H9 (cell line): ENCODE results near the gene TRAF3IP1. TPM values are rescaled to one million over a fixed set of nuclear protein-coding genes. Genes with fewer than 3 reads are reported as not detected.

Experiments used
- DNase-seq: peaks from one replicate; pipeline ENCODE4 v3.0.0-alpha.2; 2017
- H2AFZ ChIP-seq: one replicate; pipeline ENCODE4 v1.6.1; 2013; ENCODE audit warnings: mild to moderate bottlenecking, low read length, control low read depth, moderate library complexity
- H2AK5ac ChIP-seq: 2 replicates; pipeline ENCODE4 v1.6.1; 2013; ENCODE audit warnings: low read length, control low read depth, mixed read lengths; ENCODE audit not compliant: insufficient read length
- H2BK120ac ChIP-seq: one replicate; pipeline ENCODE4 v1.6.1; 2013; ENCODE audit warnings: low read depth, mild to moderate bottlenecking, low read length, control low read depth, inconsistent platforms; ENCODE audit not compliant: poor library complexity, severe bottlenecking
- H2BK12ac ChIP-seq: 2 replicates; pipeline ENCODE4 v1.6.1; 2013; ENCODE audit warnings: low read length, control low read depth, mixed read lengths, low read depth; ENCODE audit not compliant: insufficient read length
- H2BK15ac ChIP-seq: 2 replicates; pipeline ENCODE4 v1.6.1; 2013; ENCODE audit warnings: low read depth, low read length, control low read depth
- H2BK20ac ChIP-seq: one replicate; pipeline ENCODE4 v1.6.1; 2013; ENCODE audit warnings: low read depth, mild to moderate bottlenecking, low read length, control low read depth, inconsistent platforms; ENCODE audit not compliant: poor library complexity, severe bottlenecking
- H2BK5ac ChIP-seq: 2 replicates; pipeline ENCODE4 v1.6.1; 2013; ENCODE audit warnings: low read length, control low read depth, mixed read lengths; ENCODE audit not compliant: insufficient read length
- H3K14ac ChIP-seq: 2 replicates; pipeline ENCODE4 v1.6.1; 2013; ENCODE audit warnings: low read length, control low read depth; ENCODE audit not compliant: insufficient read depth
- H3K18ac ChIP-seq: 2 replicates; pipeline ENCODE4 v1.6.1; 2013; ENCODE audit warnings: low read depth, mild to moderate bottlenecking, mixed read lengths, low read length, control low read depth; ENCODE audit not compliant: insufficient read length
- H3K23ac ChIP-seq: 2 replicates; pipeline ENCODE4 v1.6.1; 2013; ENCODE audit warnings: low read length, control low read depth, mixed read lengths, low read depth; ENCODE audit not compliant: insufficient read length
- H3K23me2 ChIP-seq: 2 replicates; pipeline ENCODE4 v1.6.1; 2013; ENCODE audit warnings: low read depth, mild to moderate bottlenecking, mixed read lengths, low read length, control low read depth; ENCODE audit not compliant: insufficient read length, poor library complexity, severe bottlenecking
- H3K27ac ChIP-seq: 2 replicates; pipeline ENCODE4 v1.5.1; 2013; ENCODE audit warnings: low read length, control low read depth, mixed read lengths, low read depth; ENCODE audit not compliant: insufficient read length
- H3K27me3 ChIP-seq: 2 replicates; pipeline ENCODE4 v1.6.1; 2013; ENCODE audit warnings: low read length, control low read depth, inconsistent platforms; ENCODE audit not compliant: insufficient read depth
- H3K4ac ChIP-seq: 2 replicates; pipeline ENCODE4 v1.6.1; 2013; ENCODE audit warnings: low read depth, mild to moderate bottlenecking, control low read depth, inconsistent platforms, low read length, moderate library complexity
- H3K4me1 ChIP-seq: 2 replicates; pipeline ENCODE4 v1.6.1; 2013; ENCODE audit warnings: low read length, control low read depth, inconsistent platforms; ENCODE audit not compliant: insufficient read depth
- H3K4me2 ChIP-seq: 2 replicates; pipeline ENCODE4 v1.6.1; 2013; ENCODE audit warnings: low read length, control low read depth, mixed read lengths; ENCODE audit not compliant: insufficient read length, insufficient read depth
- H3K56ac ChIP-seq: 2 replicates; pipeline ENCODE4 v1.6.1; 2013; ENCODE audit warnings: low read depth, mild to moderate bottlenecking, mixed read lengths, low read length, control low read depth; ENCODE audit not compliant: insufficient read length
- H3K79me1 ChIP-seq: 2 replicates; pipeline ENCODE4 v1.6.1; 2013; ENCODE audit warnings: low read depth, mild to moderate bottlenecking, moderate library complexity, low read length, control low read depth, inconsistent platforms; ENCODE audit not compliant: insufficient read depth, poor library complexity, severe bottlenecking
- H3K79me2 ChIP-seq: 2 replicates; pipeline ENCODE4 v1.6.1; 2013; ENCODE audit warnings: low read length, control low read depth, inconsistent platforms; ENCODE audit not compliant: insufficient read depth
- H3K9ac ChIP-seq: 2 replicates; pipeline ENCODE4 v1.6.1; 2013; ENCODE audit warnings: low read length, control low read depth, mixed read lengths; ENCODE audit not compliant: insufficient read length; ENCODE audit errors: extremely low read depth
- H3K9me3 ChIP-seq: one replicate; pipeline ENCODE4 v1.6.1; 2013; ENCODE audit warnings: low read depth, low read length, inconsistent platforms; ENCODE audit not compliant: control insufficient read depth
- H3T11ph ChIP-seq: one replicate; pipeline ENCODE4 v1.6.1; 2013; ENCODE audit warnings: mild to moderate bottlenecking, low read length, control low read depth, inconsistent platforms
- H4K20me1 ChIP-seq: one replicate; pipeline ENCODE4 v1.6.1; 2013; ENCODE audit not compliant: control insufficient read depth, insufficient read length, insufficient read depth
- H4K5ac ChIP-seq: 2 replicates; pipeline ENCODE4 v1.6.1; 2013; ENCODE audit warnings: low read depth, mild to moderate bottlenecking, mixed read lengths, low read length, control low read depth; ENCODE audit not compliant: insufficient read length
- H4K8ac ChIP-seq: replicated peaks from 2 replicates; pipeline ENCODE4 v1.6.1; 2013; ENCODE audit warnings: low read length, control low read depth, mixed read lengths, low read depth; ENCODE audit not compliant: insufficient read length
- H4K91ac ChIP-seq: 2 replicates; pipeline ENCODE4 v1.6.1; 2013; ENCODE audit warnings: low read depth, mild to moderate bottlenecking, moderate library complexity, mixed read lengths, low read length, control low read depth; ENCODE audit not compliant: insufficient read length
- H3K27ac Mint-ChIP-seq, 3 experiments: 2 replicates in 2 of 3; 3 replicates in 1 of 3; pipeline ENCODE4 v1.8.0; 2020 to 2021; ENCODE audit warnings: mixed read lengths in 3 of 3, mild to moderate bottlenecking in 1 of 3, moderate library complexity in 1 of 3
- H3K27me3 Mint-ChIP-seq: 2 replicates; pipeline ENCODE4 v1.8.0; 2021; ENCODE audit warnings: low read depth, mild to moderate bottlenecking, moderate library complexity, mixed read lengths
- H3K36me3 Mint-ChIP-seq, 3 experiments: 2 replicates in 2 of 3; 3 replicates in 1 of 3; pipeline ENCODE4 v1.8.0; 2020 to 2021; ENCODE audit warnings: low read depth in 3 of 3, mixed read lengths in 3 of 3; ENCODE audit not compliant: insufficient read depth in 1 of 3
- H3K4me1 Mint-ChIP-seq, 2 experiments: 2 replicates each; pipeline ENCODE4 v1.8.0; 2020; ENCODE audit warnings: mixed read lengths in 2 of 2
- H3K4me3 Mint-ChIP-seq, 2 experiments: 2 replicates in 1 of 2; 3 replicates in 1 of 2; pipeline ENCODE4 v1.8.0; 2020 to 2021; ENCODE audit warnings: mild to moderate bottlenecking in 2 of 2, mixed read lengths in 2 of 2, moderate library complexity in 1 of 2
- H3K9me3 Mint-ChIP-seq, 2 experiments: 2 replicates in 1 of 2; 3 replicates in 1 of 2; pipeline ENCODE4 v1.8.0; 2020; ENCODE audit warnings: mild to moderate bottlenecking in 2 of 2, mixed read lengths in 2 of 2, moderate library complexity in 1 of 2
- WGBS: extraction: QIAGEN DNeasy Blood & Tissue Kit; methylation state at CpG from one replicate; pipeline ENCODE4 v1.1.7; 2013; ENCODE audit warnings: missing lambda C conversion rate, low lambda C conversion rate, mixed read lengths; ENCODE audit not compliant: insufficient read length; ENCODE audit errors: extremely low coverage; 5-methylcytosine and 5-hydroxymethylcytosine counted together
- total RNA-seq: library from RNA; stranded (reverse); gene quantifications from 2 replicates; pipeline ENCODE4 v1.2.1, GENCODE V29; 2021
- TF ChIP-seq, protein P1 (sequence below): fragments of 200-600 bp; sonication (generic); conservative IDR thresholded peaks from 3 replicates; pipeline ENCODE4 v1.8.0; 2021; ENCODE audit warnings: antibody characterized with exemption, mild to moderate bottlenecking

The TRAF3IP1 gene
- total RNA-seq, 1 experiment from 2014 or later, result 16.4 TPM

GRCh38 chr2:238313991-238314350 is 6.3 kb upstream of the TRAF3IP1 start:
- Histone ChIP-seq H2AFZ (no peak overlapping the region), H2BK15ac (no peak overlapping the region), H3K4me2 (no peak overlapping the region), H4K5ac (no peak overlapping the region), H3K4ac (no peak overlapping the region), H3K56ac (no peak overlapping the region), H3K18ac (no peak overlapping the region), H4K20me1 (no peaks in the 10 kb centered on the region), H3K27me3 (no peaks in the 10 kb centered on the region), H2BK120ac (no peak overlapping the region), H3T11ph (no peak overlapping the region), H3K9me3 (no peaks in the 10 kb centered on the region), H4K91ac (no peak overlapping the region), H3K9ac (no peak overlapping the region), H2AK5ac (no peak overlapping the region), H3K23me2 (no peaks in the 10 kb centered on the region), H3K79me2 (no peaks in the 10 kb centered on the region), H2BK12ac (no peak overlapping the region), H2BK5ac (no peak overlapping the region), H2BK20ac (no peak overlapping the region), H3K79me1 (no peaks in the 10 kb centered on the region), H3K4me1 (no peaks in the 10 kb centered on the region), H3K14ac (no peak overlapping the region), H3K23ac (no peak overlapping the region), H4K8ac (no peak overlapping the region), H3K27ac (no peak overlapping the region)
- Mint-ChIP-seq H3K4me1 (no peaks in the 10 kb centered on the region), H3K36me3 (no peaks in the 10 kb centered on the region), H3K27me3 (peaks cover 18% of the 10 kb centered on the region), H3K4me3 (no peak overlapping the region), H3K9me3 (peaks cover 0 to 4% of the 10 kb centered on the region in 2 experiments; a peak in 3 of 5 replicates), H3K27ac (no peak overlapping the region)
- no peak for DNase-seq
- WGBS, result no CpG with 5 or more reads among the region's 2 CpGs
- TF ChIP-seq, protein P1, sequence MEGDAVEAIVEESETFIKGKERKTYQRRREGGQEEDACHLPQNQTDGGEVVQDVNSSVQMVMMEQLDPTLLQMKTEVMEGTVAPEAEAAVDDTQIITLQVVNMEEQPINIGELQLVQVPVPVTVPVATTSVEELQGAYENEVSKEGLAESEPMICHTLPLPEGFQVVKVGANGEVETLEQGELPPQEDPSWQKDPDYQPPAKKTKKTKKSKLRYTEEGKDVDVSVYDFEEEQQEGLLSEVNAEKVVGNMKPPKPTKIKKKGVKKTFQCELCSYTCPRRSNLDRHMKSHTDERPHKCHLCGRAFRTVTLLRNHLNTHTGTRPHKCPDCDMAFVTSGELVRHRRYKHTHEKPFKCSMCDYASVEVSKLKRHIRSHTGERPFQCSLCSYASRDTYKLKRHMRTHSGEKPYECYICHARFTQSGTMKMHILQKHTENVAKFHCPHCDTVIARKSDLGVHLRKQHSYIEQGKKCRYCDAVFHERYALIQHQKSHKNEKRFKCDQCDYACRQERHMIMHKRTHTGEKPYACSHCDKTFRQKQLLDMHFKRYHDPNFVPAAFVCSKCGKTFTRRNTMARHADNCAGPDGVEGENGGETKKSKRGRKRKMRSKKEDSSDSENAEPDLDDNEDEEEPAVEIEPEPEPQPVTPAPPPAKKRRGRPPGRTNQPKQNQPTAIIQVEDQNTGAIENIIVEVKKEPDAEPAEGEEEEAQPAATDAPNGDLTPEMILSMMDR, result no peak
